H1 (cell line): ENCODE results near the gene DHRS4. TPM values are rescaled to one million over a fixed set of nuclear protein-coding genes. Genes with fewer than 3 reads are reported as not detected.

Source experiments
- CTCF ChIA-PET: fragments of 300-600 bp; sonication (Branson Sonifier 250); formaldehyde crosslinking; loops from one replicate; lab custom pipeline; 2021; ENCODE audit not compliant: partially characterized antibody; lab: Charles Lee
- POLR2A ChIA-PET: fragments of 300-600 bp; sonication (Branson Sonifier 250); formaldehyde crosslinking; loops from one replicate; lab custom pipeline; 2021; ENCODE audit warnings: inconsistent platforms; ENCODE audit not compliant: partially characterized antibody; lab: Charles Lee
- DNase-seq, 2 experiments: peaks; one replicate each; pipeline versions ENCODE4 v3.0.0 to v3.0.0-alpha.2; 2010 to 2022; ENCODE audit warnings: low spot score in 2 of 2, low read depth in 1 of 2, mixed read lengths in 1 of 2
- FAIRE-seq: peaks from 2 replicates; lab custom pipeline; 2011; peaks lifted over from hg19 to GRCh38; lab: Jason Lieb, UNC
- H2AFZ ChIP-seq: 2 replicates; pipeline ENCODE4 v1.8.1; 2012; ENCODE audit warnings: low read length, inconsistent platforms
- H2AK5ac ChIP-seq: 2 replicates; pipeline ENCODE4 v1.6.1; 2013; ENCODE audit warnings: low read depth, low read length
- H2BK120ac ChIP-seq: replicated peaks from 2 replicates; pipeline ENCODE3; 2013; ENCODE audit warnings: low read depth, low read length, inconsistent platforms
- H2BK12ac ChIP-seq: 2 replicates; pipeline ENCODE4 v1.6.1; 2013; ENCODE audit warnings: low read depth, low read length
- H2BK15ac ChIP-seq: 2 replicates; pipeline ENCODE4 v1.6.1; 2013; ENCODE audit warnings: low read length
- H2BK20ac ChIP-seq: 2 replicates; pipeline ENCODE4 v1.6.1; 2013; ENCODE audit warnings: low read length
- H2BK5ac ChIP-seq: 2 replicates; pipeline ENCODE4 v1.6.1; 2013; ENCODE audit warnings: low read depth, low read length
- H3K14ac ChIP-seq: 2 replicates; pipeline ENCODE4 v1.6.1; 2013; ENCODE audit warnings: inconsistent platforms; ENCODE audit not compliant: insufficient read length
- H3K18ac ChIP-seq: 2 replicates; pipeline ENCODE4 v1.6.1; 2013; ENCODE audit warnings: low read length; ENCODE audit errors: extremely low read depth
- H3K23ac ChIP-seq: 2 replicates; pipeline ENCODE4 v1.6.1; 2013; ENCODE audit warnings: inconsistent platforms; ENCODE audit not compliant: insufficient read length
- H3K23me2 ChIP-seq: 2 replicates; pipeline ENCODE4 v1.6.1; 2013; ENCODE audit warnings: low read depth, low read length
- H3K27ac ChIP-seq: 2 replicates; pipeline ENCODE4 v1.6.1; 2011; ENCODE audit warnings: low read depth, low read length, inconsistent platforms
- H3K27me3 ChIP-seq, 4 experiments: replicated peaks in 1 of 4; 1 replicate in 1 of 4; 2 replicates in 3 of 4; pipeline versions ENCODE4 v1.6.1 to v1.8.1; 2011 to 2013; ENCODE audit warnings: low read length in 3 of 4, mild to moderate bottlenecking in 3 of 4, inconsistent platforms in 2 of 4, mixed read lengths in 2 of 4, moderate library complexity in 1 of 4; ENCODE audit not compliant: control insufficient read depth in 3 of 4, insufficient read depth in 3 of 4; ENCODE audit errors: extremely low read depth in 1 of 4
- H3K36me3 ChIP-seq, 4 experiments: 2 replicates each; pipeline versions ENCODE4 v1.6.1 to v1.8.1; 2011 to 2013; ENCODE audit warnings: mild to moderate bottlenecking in 4 of 4, low read length in 3 of 4, moderate library complexity in 2 of 4, control low read depth in 1 of 4, inconsistent platforms in 1 of 4; ENCODE audit not compliant: insufficient read depth in 4 of 4, control insufficient read depth in 2 of 4
- H3K4ac ChIP-seq: replicated peaks from 2 replicates; pipeline ENCODE3; 2013; ENCODE audit warnings: low read length, low read depth, mixed read lengths, inconsistent platforms; ENCODE audit not compliant: insufficient read length
- H3K4me1 ChIP-seq, 4 experiments: replicated peaks in 1 of 4; 1 replicate in 1 of 4; 2 replicates in 3 of 4; pipeline versions ENCODE4 v1.6.1 to v1.8.1; 2011 to 2013; ENCODE audit warnings: low read length in 3 of 4, inconsistent platforms in 2 of 4, mixed read lengths in 1 of 4; ENCODE audit not compliant: insufficient read depth in 4 of 4, control insufficient read depth in 3 of 4
- H3K4me2 ChIP-seq, 2 experiments: 2 replicates each; pipeline versions ENCODE4 v1.6.1 to v1.8.1; 2011 to 2013; ENCODE audit warnings: low read depth in 2 of 2, low read length in 2 of 2, control low read depth in 1 of 2, inconsistent platforms in 1 of 2, mild to moderate bottlenecking in 1 of 2; ENCODE audit not compliant: insufficient read depth in 1 of 2
- H3K4me3 ChIP-seq, 4 experiments: fragments of 200-600, 300-600 bp in 1 of 4; sonication (generic), shearing (Covaris generic), sonication (Bioruptor Twin) in 1 of 4; 2 replicates each; pipeline versions ENCODE4 v1.5.1 to v1.8.1; 2011 to 2016; ENCODE audit warnings: low read length in 4 of 4, low read depth in 3 of 4, control low read depth in 2 of 4, inconsistent platforms in 2 of 4, mild to moderate bottlenecking in 2 of 4, mixed read lengths in 1 of 4, moderate library complexity in 1 of 4; ENCODE audit not compliant: insufficient read depth in 2 of 4; ENCODE audit errors: extremely low read depth in 1 of 4
- H3K56ac ChIP-seq: replicated peaks from 2 replicates; pipeline ENCODE3; 2013; ENCODE audit warnings: low read depth, mild to moderate bottlenecking, mixed read lengths, low read length, inconsistent platforms; ENCODE audit not compliant: insufficient read length
- H3K79me1 ChIP-seq: 2 replicates; pipeline ENCODE4 v1.6.1; 2013; ENCODE audit warnings: low read depth, low read length, control low read depth
- H3K79me2 ChIP-seq, 2 experiments: 2 replicates each; pipeline versions ENCODE4 v1.6.1 to v1.8.1; 2012 to 2013; ENCODE audit warnings: low read length in 2 of 2, mild to moderate bottlenecking in 2 of 2, inconsistent platforms in 1 of 2; ENCODE audit not compliant: insufficient read depth in 2 of 2, control insufficient read depth in 1 of 2
- H3K9ac ChIP-seq, 4 experiments: replicated peaks in 1 of 4; 1 replicate in 1 of 4; 2 replicates in 3 of 4; pipeline versions ENCODE4 v1.6.1 to v1.8.1; 2011 to 2013; ENCODE audit warnings: low read depth in 3 of 4, low read length in 3 of 4, control low read depth in 2 of 4, mild to moderate bottlenecking in 2 of 4, moderate library complexity in 2 of 4, inconsistent platforms in 1 of 4; ENCODE audit errors: extremely low read depth in 1 of 4
- H3K9me3 ChIP-seq, 2 experiments: 2 replicates each; pipeline versions ENCODE4 v1.6.1 to v1.8.1; 2012 to 2013; ENCODE audit warnings: mild to moderate bottlenecking in 2 of 2, moderate library complexity in 2 of 2, control low read depth in 1 of 2, inconsistent platforms in 1 of 2, low read depth in 1 of 2, low read length in 1 of 2, mixed read lengths in 1 of 2; ENCODE audit not compliant: insufficient read depth in 2 of 2
- H4K20me1 ChIP-seq, 2 experiments: replicated peaks in 1 of 2; 2 replicates each; pipeline versions ENCODE3 to v1.8.1; 2011 to 2013; ENCODE audit warnings: inconsistent platforms in 2 of 2, low read length in 2 of 2, mild to moderate bottlenecking in 1 of 2; ENCODE audit not compliant: insufficient read depth in 2 of 2, control insufficient read depth in 1 of 2
- H4K5ac ChIP-seq: 2 replicates; pipeline ENCODE4 v1.6.1; 2013; ENCODE audit warnings: low read length, low read depth, mixed read lengths, inconsistent platforms; ENCODE audit not compliant: insufficient read length
- H4K8ac ChIP-seq: 2 replicates; pipeline ENCODE4 v1.8.0; 2013; ENCODE audit warnings: mild to moderate bottlenecking, moderate library complexity, low read length, inconsistent platforms; ENCODE audit not compliant: insufficient read depth; ENCODE audit errors: extremely low read depth
- H4K91ac ChIP-seq: replicated peaks from 2 replicates; pipeline ENCODE3; 2013; ENCODE audit warnings: low read length, mixed read lengths, inconsistent platforms; ENCODE audit not compliant: insufficient read length
- BCL11A ChIP-seq, 2 experiments: IDR thresholded peaks; one replicate each; pipeline ENCODE4 v1.6.1; 2011; ENCODE audit warnings: low read depth in 2 of 2, low read length in 2 of 2, mild to moderate bottlenecking in 2 of 2
- CEBPB ChIP-seq: IDR thresholded peaks from 2 replicates; pipeline ENCODE4 v1.6.1; 2012; ENCODE audit warnings: low read depth, low read length
- EP300 ChIP-seq, 2 experiments: IDR thresholded peaks; 1 replicate in 1 of 2; 2 replicates in 1 of 2; pipeline ENCODE4 v1.6.1; 2011 to 2012; ENCODE audit warnings: low read depth in 2 of 2, low read length in 2 of 2, mild to moderate bottlenecking in 2 of 2, borderline replicate concordance in 1 of 2, inconsistent platforms in 1 of 2, moderate library complexity in 1 of 2
- FOSL1 ChIP-seq: IDR thresholded peaks from 2 replicates; pipeline ENCODE4 v1.6.1; 2011; ENCODE audit warnings: mild to moderate bottlenecking, low read depth, low read length, moderate library complexity; ENCODE audit not compliant: insufficient read depth
- GABPA ChIP-seq: IDR thresholded peaks from 2 replicates; pipeline ENCODE4 v1.6.1; 2011; ENCODE audit warnings: mild to moderate bottlenecking, low read length, moderate library complexity, borderline replicate concordance; ENCODE audit not compliant: insufficient read depth
- GTF2F1 ChIP-seq: IDR thresholded peaks from 2 replicates; pipeline ENCODE4 v1.6.1; 2012; ENCODE audit warnings: low read depth, low read length, improper control_type of control experiment, borderline replicate concordance
- POLR2A ChIP-seq, 2 experiments: IDR thresholded peaks; 1 replicate in 1 of 2; 2 replicates in 1 of 2; pipeline ENCODE4 v1.6.1; 2011; ENCODE audit warnings: low read depth in 2 of 2, low read length in 2 of 2, mild to moderate bottlenecking in 2 of 2; ENCODE audit errors: control extremely low read depth in 1 of 2
- POLR2AphosphoS5 ChIP-seq: IDR thresholded peaks from 2 replicates; pipeline ENCODE4 v1.6.1; 2011; ENCODE audit warnings: low read depth, low read length
- SAP30 ChIP-seq: fragments of 300-600 bp; sonication (generic); IDR thresholded peaks from 2 replicates; pipeline ENCODE4 v1.7.1; 2012; ENCODE audit warnings: low read length, moderate library complexity, mild to moderate bottlenecking, inconsistent platforms; ENCODE audit not compliant: insufficient read depth, insufficient replicate concordance
- SIN3A ChIP-seq, 2 experiments: IDR thresholded peaks in 1 of 2; conservative IDR thresholded peaks in 1 of 2; 2 replicates each; pipeline ENCODE4 v1.6.1; 2011 to 2012; ENCODE audit warnings: low read length in 2 of 2, improper control_type of control experiment in 1 of 2, low read depth in 1 of 2, mild to moderate bottlenecking in 1 of 2
- SP2 ChIP-seq: IDR thresholded peaks from 2 replicates; pipeline ENCODE4 v1.6.1; 2012; ENCODE audit warnings: mild to moderate bottlenecking, low read length, inconsistent platforms
- SUZ12 ChIP-seq: fragments of 200-600 bp; sonication (generic); IDR thresholded peaks from 2 replicates; pipeline ENCODE4 v1.6.1; 2012; ENCODE audit warnings: mild to moderate bottlenecking, inconsistent platforms, low read length, moderate library complexity, mixed read lengths
- TAF1 ChIP-seq: IDR thresholded peaks from 2 replicates; pipeline ENCODE4 v1.6.1; 2011; ENCODE audit warnings: mild to moderate bottlenecking, low read depth, low read length
- TCF12 ChIP-seq: IDR thresholded peaks from 2 replicates; pipeline ENCODE4 v1.6.1; 2011; ENCODE audit warnings: low read depth, mild to moderate bottlenecking, low read length
- TEAD4 ChIP-seq: IDR thresholded peaks from 2 replicates; pipeline ENCODE4 v1.6.1; 2012; ENCODE audit warnings: low read depth, low read length, inconsistent platforms, mixed read lengths
- WGBS, 2 experiments: shearing (Covaris generic) in 1 of 2; methylation state at CpG; one replicate each; pipeline versions ENCODE4 v1.1.6 to v1.1.7; 2013 to 2015; ENCODE audit warnings: low lambda C conversion rate in 2 of 2, mixed read lengths in 2 of 2, inconsistent platforms in 1 of 2, low coverage in 1 of 2, missing lambda C conversion rate in 1 of 2; ENCODE audit not compliant: insufficient replicate concordance in 2 of 2, insufficient coverage in 1 of 2, insufficient read length in 1 of 2; ENCODE audit errors: extremely low coverage in 1 of 2, missing lambda C conversion rate in 1 of 2; 5-methylcytosine and 5-hydroxymethylcytosine counted together
- polyA plus RNA-seq, 7 experiments: library from polyadenylated mRNA; depleted of rRNA in 3 of 7; stranded (reverse) in 5 of 7; unstranded in 2 of 7; fragments of >200 nt in 5 of 7; fragments of 200-250 nt in 2 of 7; gene quantifications; 1 replicate in 5 of 7; 2 replicates in 1 of 7; 4 replicates in 1 of 7; pipeline versions ENCODE4 v1.2.1 to v1.2.3, GENCODE V29; 2011 to 2013; ENCODE audit warnings: missing spikeins in 2 of 7, mixed read lengths in 2 of 7
- total RNA-seq: library from RNA; stranded (reverse); fragmentation: NEBNext Ultra II Directional; extraction: Animal tissue kit (Norgen Biotek cat#: 25700); gene quantifications from 2 replicates; pipeline ENCODE4 v1.2.1, GENCODE V29; 2021

Gene DHRS4
- total and polyA plus RNA-seq, 2 of the 8 experiments (the other 6 are each of a cell fraction or from before 2014, with no cell fraction given): 11.7 to 16.2 TPM

DNA sequence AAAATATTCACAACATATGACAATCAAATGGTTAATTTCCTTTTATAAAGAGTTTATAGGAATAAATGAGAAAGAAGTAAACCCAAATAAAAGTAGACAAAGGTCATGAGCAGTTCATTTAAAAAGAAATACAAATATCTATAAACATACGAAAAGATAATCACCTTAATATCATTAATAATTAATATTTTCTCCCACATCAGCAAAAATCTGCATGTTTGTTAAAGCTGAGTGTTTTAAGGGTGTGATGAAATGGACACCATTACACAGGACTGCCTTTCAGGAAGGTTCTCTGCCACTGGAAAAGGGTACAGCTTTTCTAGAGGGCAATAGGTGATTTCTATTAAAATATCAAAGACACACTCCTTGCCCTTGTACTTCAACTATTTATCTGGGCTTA lies 14.7 kb upstream of the DHRS4 start:
- H3K79me2 ChIP-seq: no peaks in the 10 kb centered on the region
- H3K79me1 ChIP-seq: no peaks in the 10 kb centered on the region
- H2AK5ac ChIP-seq: no peak overlapping the region
- H3K4me1 ChIP-seq: no peaks in the 10 kb centered on the region; a peak in 1 of 7 replicates
- H4K8ac ChIP-seq: no peak overlapping the region
- H3K9me3 ChIP-seq: no peaks in the 10 kb centered on the region
- no peak for FAIRE-seq
- no peak overlapping the region for H3K14ac ChIP-seq
- H3K27me3 ChIP-seq: no peaks in the 10 kb centered on the region
- no peak overlapping the region for H3K4ac ChIP-seq
- no peaks in the 10 kb centered on the region for H3K36me3 ChIP-seq
- no peak overlapping the region for H3K4me2 ChIP-seq
- no peak overlapping the region for H4K5ac ChIP-seq
- peaks cover 1% of the 10 kb centered on the region; the same call in 1 of the 2 replicates for H3K23me2 ChIP-seq
- H2BK120ac ChIP-seq: no peak overlapping the region
- H2BK15ac ChIP-seq: no peak overlapping the region
- no peaks in the 10 kb centered on the region for H4K20me1 ChIP-seq
- no peak overlapping the region for H3K23ac ChIP-seq
- DNase-seq: no peak
- H3K9ac ChIP-seq: no peak overlapping the region
- no peak overlapping the region for H2AFZ ChIP-seq
- POLR2A ChIA-PET: no interaction called here
- no peak overlapping the region for H2BK5ac ChIP-seq
- H4K91ac ChIP-seq: no peak overlapping the region
- H2BK20ac ChIP-seq: no peak overlapping the region
- H3K4me3 ChIP-seq: no peak overlapping the region
- H3K18ac ChIP-seq: no peak overlapping the region
- no peak overlapping the region for H3K27ac ChIP-seq
- WGBS, 2 experiments: 90 to 100% methylated on average over 1 of the region's 1 CpG
- CTCF ChIA-PET: no interaction called here
- no peak overlapping the region for H2BK12ac ChIP-seq
- no peak overlapping the region for H3K56ac ChIP-seq
- TF ChIP-seq TCF12 (no peak), POLR2A (IDR thresholded peaks at IDR 0.05; ENCODE audit: control extremely low read depth in 1 of 2, low read depth in 2 of 2, low read length in 2 of 2) (no peak), GABPA (no peak), EP300 (IDR thresholded peaks at IDR 0.05; ENCODE audit: borderline replicate concordance in 1 of 2, low read depth in 2 of 2, low read length in 2 of 2) (no peak), SAP30 (no peak), SIN3A (conservative IDR thresholded peaks at IDR 0.05 in 1 of 2, IDR thresholded peaks at IDR 0.05 in 1 of 2; ENCODE audit: low read depth in 1 of 2, low read length in 2 of 2) (no peak), POLR2AphosphoS5 (no peak), SUZ12 (no peak), TAF1 (no peak), BCL11A (IDR thresholded peaks at IDR 0.05; ENCODE audit: low read depth in 2 of 2, low read length in 2 of 2) (no peak), GTF2F1 (no peak), SP2 (no peak), TEAD4 (no peak), CEBPB (no peak), FOSL1 (no peak)
